ENCODE data around the gene NRCAM.

The NRCAM gene

GRCh38 chr7:108463613-108464012 lies 7.4 kb upstream of the NRCAM start:
- TF ChIP-seq TOX (CRISPR knock-in tag; IDR thresholded peaks at IDR 0.05; ENCODE audit: borderline replicate concordance) (no peak), ESRRG (CRISPR knock-in tag; IDR thresholded peaks at IDR 0.05) (no peak), RARB (CRISPR knock-in tag; IDR thresholded peaks at IDR 0.05) (no peak), ZC3H10 (CRISPR knock-in tag; IDR thresholded peaks at IDR 0.05) (no peak), CSRNP3 (CRISPR knock-in tag; IDR thresholded peaks at IDR 0.05) (no peak), CSDC2 (CRISPR knock-in tag; IDR thresholded peaks at IDR 0.05) (no peak), ZNF8 (CRISPR knock-in tag; IDR thresholded peaks at IDR 0.05) (no peak)
- ATAC-seq = no peak

GRCh38 chr7:108461840-108462239 lies 5.6 kb upstream of the NRCAM start:
- ATAC-seq = peak; percentile 33; the same call in 1 of the 3 replicates
- TF ChIP-seq ZFP3 (CRISPR knock-in tag; IDR thresholded peaks at IDR 0.05) (no peak), ZNF565 (CRISPR knock-in tag; conservative IDR thresholded peaks at IDR 0.05; ENCODE audit: low read depth) (peak; percentile 12; the same call in 1 of the 2 replicates), SNAI2 (CRISPR knock-in tag; IDR thresholded peaks at IDR 0.05) (peak; percentile 74; the same call in 1 of the 2 replicates), CSRNP3 (CRISPR knock-in tag; IDR thresholded peaks at IDR 0.05) (0 out of 2 replicates have a peak, but pooled peaks have one; percentile 20), POU6F1 (CRISPR knock-in tag; IDR thresholded peaks at IDR 0.05; ENCODE audit: borderline replicate concordance, low read depth) (no peak), PPARA (CRISPR knock-in tag; IDR thresholded peaks at IDR 0.05; ENCODE audit: borderline replicate concordance) (no peak), TSHZ2 (CRISPR knock-in tag; IDR thresholded peaks at IDR 0.05) (no peak; the same call in 1 of the 2 replicates), CSDC2 (CRISPR knock-in tag; IDR thresholded peaks at IDR 0.05) (no peak), ZFP30 (CRISPR knock-in tag; IDR thresholded peaks at IDR 0.05) (no peak), TCF4 (CRISPR knock-in tag; IDR thresholded peaks at IDR 0.05; ENCODE audit: borderline replicate concordance) (peak; percentile 93), RARB (CRISPR knock-in tag; IDR thresholded peaks at IDR 0.05) (no peak), BACH2 (CRISPR knock-in tag; IDR thresholded peaks at IDR 0.05; ENCODE audit: borderline replicate concordance) (0 out of 2 replicates have a peak, but pooled peaks have one; percentile 4), ZNF8 (CRISPR knock-in tag; IDR thresholded peaks at IDR 0.05) (no peak), PATZ1 (CRISPR knock-in tag; IDR thresholded peaks at IDR 0.05; ENCODE audit: borderline replicate concordance) (no peak), OSR1 (CRISPR knock-in tag; IDR thresholded peaks at IDR 0.05) (no peak), GLIS3 (CRISPR knock-in tag; IDR thresholded peaks at IDR 0.05) (no peak), ESRRG (CRISPR knock-in tag; IDR thresholded peaks at IDR 0.05) (no peak), CREB5 (CRISPR knock-in tag; IDR thresholded peaks at IDR 0.05; ENCODE audit: low read depth) (0 out of 2 replicates have a peak, but pooled peaks have one; percentile 10), TOX (CRISPR knock-in tag; IDR thresholded peaks at IDR 0.05; ENCODE audit: borderline replicate concordance) (no peak), ARNTL (CRISPR knock-in tag; IDR thresholded peaks at IDR 0.05; ENCODE audit: borderline replicate concordance, low read depth) (no peak), ZC3H10 (CRISPR knock-in tag; IDR thresholded peaks at IDR 0.05) (no peak), ISL1 (CRISPR knock-in tag; IDR thresholded peaks at IDR 0.05) (no peak), ZNF70 (CRISPR knock-in tag; IDR thresholded peaks at IDR 0.05) (peak; percentile 88)
